ENCODE measurements around the gene TAS2R41.

DNA sequence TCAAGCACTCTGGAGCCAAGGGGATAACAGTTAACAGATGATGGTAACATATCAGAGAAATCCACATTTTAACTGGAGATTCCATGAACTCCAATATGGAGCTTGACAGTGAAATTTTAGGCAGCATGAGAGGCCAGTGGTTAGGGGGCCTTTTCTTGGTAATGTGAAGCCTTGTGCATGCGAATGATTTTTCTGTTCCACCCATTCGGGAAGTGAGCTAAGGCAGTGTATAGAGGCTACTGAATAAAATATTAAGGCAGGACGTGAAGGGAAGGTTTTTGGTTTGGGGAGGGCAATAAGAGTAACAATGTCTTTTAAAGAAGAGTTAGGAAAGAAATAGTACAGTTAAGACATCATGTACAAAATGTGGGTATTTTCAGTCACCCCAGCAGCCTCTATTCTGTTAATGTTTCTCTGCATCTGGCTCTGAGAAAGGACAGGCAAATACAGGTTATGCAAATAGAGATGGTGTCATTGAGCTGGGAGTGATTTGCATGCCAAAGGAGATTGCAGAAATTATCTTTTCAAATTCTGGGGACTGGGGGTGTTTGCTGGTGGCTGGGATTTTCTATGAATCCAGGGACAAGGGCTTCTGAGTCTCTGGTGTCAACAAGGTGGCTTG, 41.2 kb upstream of the TAS2R41 start:
- TF ChIP-seq CTCF (conservative IDR thresholded peaks at IDR 0.05; ENCODE audit: low read depth, low read length) = no peak
- no peak for TF ChIP-seq CHD1 (IDR thresholded peaks at IDR 0.05; ENCODE audit: low read depth, low read length)

Data from IMR-90 (cell line).